Stimulated activated CD8-positive, alpha-beta memory T cell treated with anti-CD3 and anti-CD28 coated beads, Interleukin-12 subunit alpha, Interleukin-12 subunit beta, amount 100 ng/mL, for 1 hour (primary cell): Measurements from ENCODE around the gene ARMC7.
"Not testable (repeated sequence)": the region's sequence is repeated elsewhere in the genome, so short reads cannot be mapped to it uniquely, and the experiment has no call there.

Experiments
- DNase-seq: peaks from one replicate; pipeline ENCODE4 v3.0.0-alpha.2; 2020; ENCODE audit warnings: low read depth

ARMC7 gene

GRCh38 chr17:75102385-75102821 lies 7.4 kb upstream of the ARMC7 start:
- no peak for DNase-seq

- DNase-seq = no peak
Measured at GRCh38 chr17:75103601-75104554, 5.9 kb upstream of the ARMC7 start.

- no peak for DNase-seq
Measured at GRCh38 chr17:75105126-75106080, 4.4 kb upstream of the ARMC7 start.

- no peak for DNase-seq
Measured at GRCh38 chr17:75108193-75108592, 1.6 kb upstream of the ARMC7 start.

- DNase-seq = no peak
Measured at GRCh38 chr17:75109046-75109406, 743 bp upstream of the ARMC7 start.

GRCh38 chr17:75110234-75110937 lies 617 bp downstream of the ARMC7 start:
- DNase-seq = no peak

GRCh38 chr17:75111777-75112335 lies 2.1 kb downstream of the ARMC7 start:
- DNase-seq = no peak

GRCh38 chr17:75113798-75114551 lies 4.2 kb downstream of the ARMC7 start:
- peak; percentile 89 for DNase-seq

GRCh38 chr17:75114552-75115314 lies 5.0 kb downstream of the ARMC7 start:
- DNase-seq = no peak

- DNase-seq = no peak
Measured at GRCh38 chr17:75115555-75115954, 5.8 kb downstream of the ARMC7 start.

GRCh38 chr17:75116737-75117136 lies 7.0 kb downstream of the ARMC7 start:
- no peak for DNase-seq

GRCh38 chr17:75118307-75118706 lies 8.5 kb downstream of the ARMC7 start:
- DNase-seq = no peak

- peak; percentile 35 for DNase-seq
Measured at GRCh38 chr17:75124041-75124818, 14.5 kb downstream of the ARMC7 start.

GRCh38 chr17:75124819-75125162 lies 15.0 kb downstream of the ARMC7 start:
- no peak for DNase-seq

GRCh38 chr17:75125984-75126383 lies 16.2 kb downstream of the ARMC7 start:
- no peak for DNase-seq

GRCh38 chr17:75126954-75127353 lies 17.2 kb downstream of the ARMC7 start:
- no peak for DNase-seq

GRCh38 chr17:75127936-75128335 lies 18.2 kb downstream of the ARMC7 start:
- DNase-seq = not testable (repeated sequence)

- DNase-seq = no peak
Measured at GRCh38 chr17:75128694-75129505, 19.1 kb downstream of the ARMC7 start.

- no peak for DNase-seq
Measured at GRCh38 chr17:75129576-75129975, 19.8 kb downstream of the ARMC7 start.
